ENCODE results near the gene KCNH8. TPM values are rescaled to one million over a fixed set of nuclear protein-coding genes. Genes with fewer than 3 reads are reported as not detected.

KCNH8 gene
- total and polyA plus RNA-seq, 2 experiments from 2014 or later: not detected

- no peaks in the 10 kb centered on the region for H4K20me1 ChIP-seq (ENCODE audit: insufficient read depth)
- H3K9me3 ChIP-seq (ENCODE audit: low read depth): no peaks in the 10 kb centered on the region
- 23 to 31% methylated on average over 4 of the region's 4 CpGs for WGBS, 2 experiments (ENCODE audit: low coverage in 1 of 2, low lambda C conversion rate in 2 of 2, missing lambda C conversion rate in 2 of 2)
- H3F3A ChIP-seq (ENCODE audit: insufficient read depth): no peaks in the 10 kb centered on the region
- H3K9me2 ChIP-seq (ENCODE audit: insufficient read depth): no peaks in the 10 kb centered on the region
- H2AFZ ChIP-seq: no peak overlapping the region
- no peak for DNase-seq
- H3K27ac ChIP-seq: no peak overlapping the region
- H3K36me3 ChIP-seq (ENCODE audit: low read depth): no peaks in the 10 kb centered on the region
- no peaks in the 10 kb centered on the region for H3K27me3 ChIP-seq (replicated peaks; ENCODE audit: insufficient read depth)
- H3K4me1 ChIP-seq (ENCODE audit: insufficient read depth): no peaks in the 10 kb centered on the region
- no peaks in the 10 kb centered on the region for H3K79me2 ChIP-seq (ENCODE audit: insufficient read depth)
- H3K4me3 ChIP-seq: no peak overlapping the region
- no peak overlapping the region for H3K9ac ChIP-seq
- no peak overlapping the region for H3K4me2 ChIP-seq (ENCODE audit: unreplicated experiment)
- in situ Hi-C loops (cut with MboI): no loop called here
- TF ChIP-seq EZH2phosphoT487 (IDR thresholded peaks at IDR 0.05; ENCODE audit: insufficient read depth, low read depth): no peak
- TF ChIP-seq EZH2 (IDR thresholded peaks at IDR 0.05; ENCODE audit: insufficient read depth, poor library complexity, severe bottlenecking): no peak
Observed at GRCh38 chr3:19488939-19489338, 340.6 kb downstream of the KCNH8 start.

- no peaks in the 10 kb centered on the region for H3K27me3 ChIP-seq (replicated peaks; ENCODE audit: insufficient read depth)
- H3F3A ChIP-seq (ENCODE audit: insufficient read depth): no peaks in the 10 kb centered on the region
- no peak for TF ChIP-seq EZH2 (IDR thresholded peaks at IDR 0.05; ENCODE audit: insufficient read depth, poor library complexity, severe bottlenecking)
- no peak for TF ChIP-seq EZH2phosphoT487 (IDR thresholded peaks at IDR 0.05; ENCODE audit: insufficient read depth, low read depth)
- H3K9me3 ChIP-seq (ENCODE audit: low read depth): no peaks in the 10 kb centered on the region
- no peaks in the 10 kb centered on the region for H3K9me2 ChIP-seq (ENCODE audit: insufficient read depth)
- no peak overlapping the region for H3K27ac ChIP-seq
- H3K4me2 ChIP-seq (ENCODE audit: unreplicated experiment): no peak overlapping the region
- no peaks in the 10 kb centered on the region for H3K36me3 ChIP-seq (ENCODE audit: low read depth)
- no peak overlapping the region for H2AFZ ChIP-seq
- in situ Hi-C loops (cut with MboI): no loop called here
- 43 to 53% methylated on average over 13 of the region's 13 CpGs for WGBS, 2 experiments (ENCODE audit: low coverage in 1 of 2, low lambda C conversion rate in 2 of 2, missing lambda C conversion rate in 2 of 2)
- no peak overlapping the region for H3K9ac ChIP-seq
- DNase-seq: no peak
- no peaks in the 10 kb centered on the region for H3K79me2 ChIP-seq (ENCODE audit: insufficient read depth)
- H3K4me1 ChIP-seq (ENCODE audit: insufficient read depth): no peaks in the 10 kb centered on the region
- no peaks in the 10 kb centered on the region for H4K20me1 ChIP-seq (ENCODE audit: insufficient read depth)
- H3K4me3 ChIP-seq: no peak overlapping the region
Observed at GRCh38 chr3:19489936-19490335, 341.6 kb downstream of the KCNH8 start.

GRCh38 chr3:19506171-19506570 is 357.9 kb downstream of the KCNH8 start:
- TF ChIP-seq EZH2 (IDR thresholded peaks at IDR 0.05; ENCODE audit: insufficient read depth, poor library complexity, severe bottlenecking) (no peak), EZH2phosphoT487 (IDR thresholded peaks at IDR 0.05; ENCODE audit: insufficient read depth, low read depth) (no peak)
- Histone ChIP-seq H3K79me2 (ENCODE audit: insufficient read depth) (no peaks in the 10 kb centered on the region), H3F3A (ENCODE audit: insufficient read depth) (no peaks in the 10 kb centered on the region), H3K4me1 (ENCODE audit: insufficient read depth) (no peaks in the 10 kb centered on the region), H3K27ac (no peak overlapping the region), H4K20me1 (ENCODE audit: insufficient read depth) (no peaks in the 10 kb centered on the region), H3K4me3 (no peak overlapping the region), H3K9ac (no peak overlapping the region), H3K9me2 (ENCODE audit: insufficient read depth) (no peaks in the 10 kb centered on the region), H3K4me2 (ENCODE audit: unreplicated experiment) (no peak overlapping the region), H3K27me3 (replicated peaks; ENCODE audit: insufficient read depth) (no peaks in the 10 kb centered on the region), H3K36me3 (ENCODE audit: low read depth) (no peaks in the 10 kb centered on the region), H2AFZ (no peak overlapping the region), H3K9me3 (ENCODE audit: low read depth) (no peaks in the 10 kb centered on the region)
- WGBS, 2 experiments (ENCODE audit: low coverage in 1 of 2, low lambda C conversion rate in 2 of 2, missing lambda C conversion rate in 2 of 2): 10 to 13% methylated on average over 1 of the region's 1 CpG
- in situ Hi-C loops (cut with MboI): no loop called here
- no peak for DNase-seq

- Histone ChIP-seq H3K27ac (no peak overlapping the region), H3F3A (ENCODE audit: insufficient read depth) (no peaks in the 10 kb centered on the region), H3K79me2 (ENCODE audit: insufficient read depth) (no peaks in the 10 kb centered on the region), H4K20me1 (ENCODE audit: insufficient read depth) (no peaks in the 10 kb centered on the region), H3K9me2 (ENCODE audit: insufficient read depth) (no peaks in the 10 kb centered on the region), H3K9ac (no peak overlapping the region), H3K9me3 (ENCODE audit: low read depth) (peaks cover 5% of the 10 kb centered on the region), H3K4me3 (no peak overlapping the region), H3K36me3 (ENCODE audit: low read depth) (no peaks in the 10 kb centered on the region), H2AFZ (no peak overlapping the region), H3K4me2 (ENCODE audit: unreplicated experiment) (no peak overlapping the region), H3K4me1 (ENCODE audit: insufficient read depth) (no peaks in the 10 kb centered on the region), H3K27me3 (replicated peaks; ENCODE audit: insufficient read depth) (no peaks in the 10 kb centered on the region)
- TF ChIP-seq EZH2 (IDR thresholded peaks at IDR 0.05; ENCODE audit: insufficient read depth, poor library complexity, severe bottlenecking): no peak
- no peak for TF ChIP-seq EZH2phosphoT487 (IDR thresholded peaks at IDR 0.05; ENCODE audit: insufficient read depth, low read depth)
- DNase-seq: no peak
- in situ Hi-C loops (cut with MboI): no loop called here
- 16% methylated on average over 1 of the region's 1 CpG for WGBS, 2 experiments (ENCODE audit: low coverage in 1 of 2, low lambda C conversion rate in 2 of 2, missing lambda C conversion rate in 2 of 2)
Observed at GRCh38 chr3:19522305-19522704, 374.0 kb downstream of the KCNH8 start.

DNA sequence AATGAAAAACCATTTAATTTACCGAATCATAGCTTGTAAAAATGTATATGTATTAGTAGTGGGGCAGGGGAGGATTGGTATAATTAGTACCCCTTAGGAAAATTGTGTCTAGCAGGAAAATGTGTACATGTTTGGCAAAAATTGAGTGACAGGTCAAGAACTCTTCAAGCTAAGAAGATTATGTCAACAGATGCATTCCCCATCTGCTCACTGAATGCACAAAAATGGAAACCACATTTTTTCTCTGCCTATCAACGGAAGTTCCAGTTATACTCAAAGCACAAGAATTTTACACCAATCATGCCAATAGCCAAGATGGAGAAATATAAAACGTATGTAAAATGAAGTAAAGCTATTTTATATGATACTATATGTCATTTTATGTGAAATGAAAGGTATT is 377.8 kb downstream of the KCNH8 start:
- Histone ChIP-seq H3K4me2 (ENCODE audit: unreplicated experiment) (no peak overlapping the region), H3K9ac (no peak overlapping the region), H2AFZ (no peak overlapping the region), H3K4me3 (no peak overlapping the region), H3K9me2 (ENCODE audit: insufficient read depth) (no peaks in the 10 kb centered on the region), H3K27me3 (replicated peaks; ENCODE audit: insufficient read depth) (no peaks in the 10 kb centered on the region), H3K79me2 (ENCODE audit: insufficient read depth) (no peaks in the 10 kb centered on the region), H3K36me3 (ENCODE audit: low read depth) (no peaks in the 10 kb centered on the region), H3K4me1 (ENCODE audit: insufficient read depth) (no peaks in the 10 kb centered on the region), H3K9me3 (ENCODE audit: low read depth) (no peaks in the 10 kb centered on the region), H3F3A (ENCODE audit: insufficient read depth) (no peaks in the 10 kb centered on the region), H3K27ac (no peak overlapping the region), H4K20me1 (ENCODE audit: insufficient read depth) (no peaks in the 10 kb centered on the region)
- 1 to 8% methylated on average over 3 of the region's 3 CpGs for WGBS, 2 experiments (ENCODE audit: low coverage in 1 of 2, low lambda C conversion rate in 2 of 2, missing lambda C conversion rate in 2 of 2)
- in situ Hi-C loops (cut with MboI): no loop called here
- TF ChIP-seq EZH2phosphoT487 (IDR thresholded peaks at IDR 0.05; ENCODE audit: insufficient read depth, low read depth) (no peak), EZH2 (IDR thresholded peaks at IDR 0.05; ENCODE audit: insufficient read depth, poor library complexity, severe bottlenecking) (no peak)
- no peak for DNase-seq
